LNCAP (cell line): ENCODE results near the gene RAPGEF1.

Experiments used
- TF ChIP-seq, protein P1 (sequence below): fragments of 450-650 bp; IDR thresholded peaks from 2 replicates; pipeline ENCODE4 v1.5.1; 2017; ENCODE audit warnings: mild to moderate bottlenecking

Gene RAPGEF1

DNA sequence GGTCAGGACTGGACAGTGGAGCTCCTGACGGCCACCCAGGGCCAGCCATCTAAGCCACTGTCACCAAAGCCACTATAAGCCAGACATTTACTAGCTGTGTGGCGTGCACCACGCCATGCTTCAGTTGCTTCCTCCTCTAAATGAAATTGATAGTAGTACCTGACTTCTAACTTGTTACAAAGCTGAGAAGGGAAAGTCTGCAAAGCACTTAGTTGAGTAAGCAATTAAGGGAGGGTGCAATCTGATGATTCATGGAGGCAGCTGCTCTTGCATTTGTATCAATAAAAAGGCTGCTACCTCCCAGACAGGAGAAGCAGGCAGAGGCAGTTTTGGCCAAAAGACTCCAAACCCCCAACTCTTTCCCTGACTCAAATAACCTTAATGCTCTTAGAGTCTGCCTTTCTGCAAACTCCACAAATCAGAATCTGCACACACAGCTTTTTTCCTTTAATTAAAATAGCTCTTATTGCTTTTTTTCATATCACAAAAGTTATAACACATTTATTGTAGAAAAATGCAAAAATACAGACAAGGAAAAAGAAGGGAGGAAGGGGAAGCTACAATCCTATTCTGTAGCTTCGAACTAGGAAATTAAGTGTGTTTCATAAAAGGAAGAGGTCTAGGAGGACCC is 19.3 kb upstream of the RAPGEF1 start:
- TF ChIP-seq, protein P1, sequence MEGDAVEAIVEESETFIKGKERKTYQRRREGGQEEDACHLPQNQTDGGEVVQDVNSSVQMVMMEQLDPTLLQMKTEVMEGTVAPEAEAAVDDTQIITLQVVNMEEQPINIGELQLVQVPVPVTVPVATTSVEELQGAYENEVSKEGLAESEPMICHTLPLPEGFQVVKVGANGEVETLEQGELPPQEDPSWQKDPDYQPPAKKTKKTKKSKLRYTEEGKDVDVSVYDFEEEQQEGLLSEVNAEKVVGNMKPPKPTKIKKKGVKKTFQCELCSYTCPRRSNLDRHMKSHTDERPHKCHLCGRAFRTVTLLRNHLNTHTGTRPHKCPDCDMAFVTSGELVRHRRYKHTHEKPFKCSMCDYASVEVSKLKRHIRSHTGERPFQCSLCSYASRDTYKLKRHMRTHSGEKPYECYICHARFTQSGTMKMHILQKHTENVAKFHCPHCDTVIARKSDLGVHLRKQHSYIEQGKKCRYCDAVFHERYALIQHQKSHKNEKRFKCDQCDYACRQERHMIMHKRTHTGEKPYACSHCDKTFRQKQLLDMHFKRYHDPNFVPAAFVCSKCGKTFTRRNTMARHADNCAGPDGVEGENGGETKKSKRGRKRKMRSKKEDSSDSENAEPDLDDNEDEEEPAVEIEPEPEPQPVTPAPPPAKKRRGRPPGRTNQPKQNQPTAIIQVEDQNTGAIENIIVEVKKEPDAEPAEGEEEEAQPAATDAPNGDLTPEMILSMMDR: no peak

DNA sequence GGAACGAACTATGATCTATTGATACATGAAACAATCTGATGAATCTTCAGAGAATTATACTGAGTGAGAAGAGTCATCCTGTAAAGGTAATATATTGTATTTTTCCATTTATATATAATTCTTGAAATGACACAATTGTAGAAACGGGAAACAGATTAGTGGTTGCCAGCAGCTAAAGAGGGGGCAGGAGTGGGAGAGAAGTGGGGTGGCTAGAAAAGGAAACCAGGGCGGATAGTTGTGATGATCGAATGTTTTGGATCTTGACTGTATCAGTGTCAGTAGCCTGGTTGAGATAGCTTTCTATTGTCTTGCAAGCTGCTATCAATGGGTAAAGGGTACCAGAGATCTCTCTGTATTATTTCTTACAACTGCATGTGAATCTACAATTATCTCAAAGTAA is 17.7 kb upstream of the RAPGEF1 start:
- TF ChIP-seq, protein P1: no peak

DNA sequence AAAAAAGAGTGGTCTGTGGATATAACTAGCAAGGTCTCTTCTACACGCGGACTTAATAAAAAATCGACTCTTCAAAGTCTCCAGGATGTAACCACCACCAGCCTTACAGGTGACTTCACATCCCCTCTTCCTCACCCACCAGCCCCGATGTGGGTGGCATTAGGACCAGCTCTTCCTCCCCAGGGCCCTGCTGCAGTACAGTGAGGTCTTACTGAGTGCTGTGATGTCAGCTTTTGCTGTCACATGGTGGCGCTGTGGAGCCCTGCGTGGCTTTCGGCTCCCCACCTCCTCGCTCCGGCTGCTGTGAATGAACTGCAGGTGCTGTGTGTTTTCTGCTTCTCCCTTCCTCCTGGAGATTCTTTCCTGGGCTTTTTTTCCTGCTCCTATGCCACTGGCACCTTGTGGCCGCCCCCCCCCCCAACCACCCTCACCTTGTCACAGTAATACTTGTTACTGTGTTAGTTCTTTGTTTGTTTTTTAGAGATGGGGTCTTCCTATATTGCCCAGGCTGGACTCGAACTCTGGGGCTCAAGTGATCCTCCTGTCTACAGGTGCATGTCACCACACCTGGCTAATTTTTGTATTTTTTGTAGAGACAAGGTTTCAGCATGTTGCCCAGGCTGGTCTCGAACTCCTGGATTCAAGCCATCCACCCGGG is 15.8 kb upstream of the RAPGEF1 start:
- TF ChIP-seq, protein P1: peak; percentile 77

DNA sequence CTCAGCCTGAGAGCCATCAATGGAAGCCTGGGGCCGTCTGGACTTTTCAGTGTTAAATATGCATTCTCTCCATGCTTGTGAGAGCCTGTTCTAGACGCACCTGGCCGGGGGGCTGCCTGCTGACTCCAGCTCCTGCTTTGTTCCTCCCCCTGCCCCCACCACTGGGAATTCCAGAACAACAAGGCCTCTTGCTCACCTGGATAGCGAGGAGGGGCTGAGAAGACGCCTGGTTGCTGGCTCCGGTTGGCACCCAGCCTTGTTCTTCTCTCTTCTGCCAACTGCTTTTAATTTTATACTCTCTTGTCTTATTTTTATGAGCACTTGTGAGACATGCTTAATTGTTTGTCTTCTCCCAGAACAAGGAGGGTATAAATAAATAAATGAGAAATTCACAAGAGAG is 15.0 kb upstream of the RAPGEF1 start:
- TF ChIP-seq, protein P1: no peak

DNA sequence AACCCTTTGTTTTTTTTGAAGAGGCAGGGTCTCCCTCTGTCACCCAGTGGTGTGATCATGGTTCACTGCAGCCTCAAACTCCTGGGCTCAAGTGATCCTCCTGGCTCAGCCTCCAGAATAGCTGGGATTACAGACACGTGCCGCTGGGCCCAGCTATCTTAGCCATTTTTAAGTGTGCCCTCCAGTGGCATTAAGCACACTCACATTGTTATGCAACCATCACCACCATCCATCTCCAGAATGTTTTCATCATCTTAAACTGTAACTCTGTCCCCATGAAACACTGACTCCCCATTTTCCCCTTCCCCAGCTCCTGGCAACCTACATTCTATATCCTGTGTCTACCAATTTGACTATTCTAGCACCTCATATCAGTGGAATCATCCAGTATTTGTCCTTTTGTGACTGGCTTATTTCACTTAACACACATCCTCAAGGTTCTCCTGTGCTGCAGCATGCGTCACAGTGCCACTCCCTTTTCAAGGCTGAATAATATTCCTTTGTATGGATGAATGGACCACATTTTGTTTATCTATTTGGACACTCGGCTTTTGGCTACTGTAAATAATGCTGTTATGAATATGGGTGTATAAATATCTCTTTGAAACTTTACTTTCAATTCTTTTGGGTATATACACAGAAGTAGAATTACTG is 12.5 kb upstream of the RAPGEF1 start:
- TF ChIP-seq, protein P1: no peak

DNA sequence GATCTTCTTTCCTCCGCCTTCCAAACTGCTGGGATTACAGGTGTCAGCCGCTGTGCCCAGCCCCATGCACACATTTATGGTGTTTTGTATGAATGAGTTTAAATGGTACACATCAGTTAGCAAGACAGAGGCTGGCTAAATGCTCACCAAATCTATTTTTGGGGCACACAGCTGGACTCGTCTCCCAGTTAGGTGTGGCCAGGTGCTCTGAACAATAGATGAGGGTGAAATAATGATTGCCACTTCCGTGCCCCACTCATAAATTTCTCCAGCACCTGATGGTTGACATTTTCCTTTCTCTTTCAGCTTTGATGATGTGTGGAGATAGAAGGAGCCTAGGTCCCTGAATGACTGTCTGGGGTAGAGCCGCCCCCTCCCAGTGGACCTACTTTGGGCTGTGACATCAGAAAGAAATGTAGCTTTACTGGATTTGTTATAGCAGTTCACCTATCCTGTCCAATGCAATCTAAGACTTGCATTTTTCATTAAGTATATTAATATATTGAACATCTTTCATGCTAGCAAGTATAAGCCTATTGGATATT is 8.6 kb upstream of the RAPGEF1 start:
- TF ChIP-seq, protein P1: no peak

DNA sequence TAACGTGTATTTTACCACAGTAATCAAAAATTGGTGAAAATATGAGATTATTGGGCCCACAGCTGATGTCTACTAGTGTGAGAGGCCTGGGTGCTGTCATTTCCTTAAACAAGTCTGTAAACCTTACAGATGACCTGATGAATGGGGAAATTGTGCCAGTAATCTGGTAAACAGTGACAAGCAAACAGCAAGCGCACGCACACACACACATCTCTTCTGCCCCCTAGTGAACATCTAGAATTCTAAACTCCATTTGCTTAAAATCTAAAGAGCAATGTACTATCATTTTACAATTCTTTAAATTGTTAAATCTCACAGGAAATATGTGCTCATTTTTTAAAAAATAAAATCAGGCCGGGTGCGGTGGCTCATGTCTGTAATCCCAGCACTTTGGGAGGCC is 7.5 kb upstream of the RAPGEF1 start:
- TF ChIP-seq, protein P1: peak; percentile 76
